Lung microvascular endothelial cell (primary cell): ENCODE results near the gene TTC36. TPM values are rescaled to one million over a fixed set of nuclear protein-coding genes. Genes with fewer than 3 reads are reported as not detected.
"Not testable (repeated sequence)": the region's sequence is repeated elsewhere in the genome, so short reads cannot be mapped to it uniquely, and the experiment has no call there.

ENCODE experiments used
- DNase-seq, 2 donors: peaks; one replicate each; pipeline versions ENCODE4 v3.0.0 to v3.0.0-alpha.2; 2010; ENCODE audit warnings: low read depth in 2 of 2
- total RNA-seq: library from RNA; depleted of rRNA; stranded (reverse); fragments of >200 nt; gene quantifications from 2 replicates; pipeline ENCODE4 v1.2.1, GENCODE V29; 2014

The TTC36 gene
- total RNA-seq, 1 donor from 2014 or later: 1.6 TPM

GRCh38 chr11:118532091-118532490 lies 4.8 kb downstream of the TTC36 start:
- no peak for DNase-seq

DNA sequence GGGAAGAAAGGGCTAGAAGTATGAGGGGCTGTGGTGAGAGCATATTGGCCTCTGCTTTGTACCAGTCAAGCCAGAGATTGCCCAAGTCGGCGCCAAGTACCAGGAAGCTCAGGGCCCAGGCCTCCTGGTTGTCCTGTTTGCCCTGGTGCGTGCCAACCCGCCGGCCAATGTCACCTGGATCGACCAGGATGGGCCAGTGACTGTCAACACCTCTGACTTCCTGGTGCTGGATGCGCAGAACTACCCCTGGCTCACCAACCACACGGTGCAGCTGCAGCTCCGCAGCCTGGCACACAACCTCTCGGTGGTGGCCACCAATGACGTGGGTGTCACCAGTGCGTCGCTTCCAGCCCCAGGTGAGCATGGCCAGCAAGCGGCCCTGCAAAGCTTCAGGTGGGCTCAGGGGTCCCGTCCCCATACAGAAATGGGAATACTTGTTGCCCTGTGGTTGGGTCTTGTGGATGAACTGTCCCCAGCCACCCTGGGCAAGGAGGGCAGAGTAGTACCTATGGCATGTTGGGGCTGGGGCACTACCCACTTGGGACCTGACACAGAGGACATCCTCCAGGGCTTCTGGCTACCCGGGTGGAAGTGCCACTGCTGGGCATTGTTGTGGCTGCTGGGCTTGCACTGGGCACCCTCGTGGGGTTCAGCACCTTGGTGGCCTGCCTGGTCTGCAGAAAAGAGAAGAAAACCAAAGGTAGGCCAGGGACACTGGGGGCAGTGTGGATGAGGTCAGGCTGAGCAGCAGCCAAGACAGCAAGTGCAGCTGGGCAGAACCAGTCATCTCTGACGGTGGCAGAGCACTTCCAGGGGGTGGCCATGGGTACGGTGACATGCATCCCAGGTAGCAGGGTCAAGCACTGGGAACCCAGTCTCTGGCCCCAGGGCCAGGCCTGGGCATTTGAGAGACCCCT lies 5.8 kb downstream of the TTC36 start:
- DNase-seq: no peak

DNA sequence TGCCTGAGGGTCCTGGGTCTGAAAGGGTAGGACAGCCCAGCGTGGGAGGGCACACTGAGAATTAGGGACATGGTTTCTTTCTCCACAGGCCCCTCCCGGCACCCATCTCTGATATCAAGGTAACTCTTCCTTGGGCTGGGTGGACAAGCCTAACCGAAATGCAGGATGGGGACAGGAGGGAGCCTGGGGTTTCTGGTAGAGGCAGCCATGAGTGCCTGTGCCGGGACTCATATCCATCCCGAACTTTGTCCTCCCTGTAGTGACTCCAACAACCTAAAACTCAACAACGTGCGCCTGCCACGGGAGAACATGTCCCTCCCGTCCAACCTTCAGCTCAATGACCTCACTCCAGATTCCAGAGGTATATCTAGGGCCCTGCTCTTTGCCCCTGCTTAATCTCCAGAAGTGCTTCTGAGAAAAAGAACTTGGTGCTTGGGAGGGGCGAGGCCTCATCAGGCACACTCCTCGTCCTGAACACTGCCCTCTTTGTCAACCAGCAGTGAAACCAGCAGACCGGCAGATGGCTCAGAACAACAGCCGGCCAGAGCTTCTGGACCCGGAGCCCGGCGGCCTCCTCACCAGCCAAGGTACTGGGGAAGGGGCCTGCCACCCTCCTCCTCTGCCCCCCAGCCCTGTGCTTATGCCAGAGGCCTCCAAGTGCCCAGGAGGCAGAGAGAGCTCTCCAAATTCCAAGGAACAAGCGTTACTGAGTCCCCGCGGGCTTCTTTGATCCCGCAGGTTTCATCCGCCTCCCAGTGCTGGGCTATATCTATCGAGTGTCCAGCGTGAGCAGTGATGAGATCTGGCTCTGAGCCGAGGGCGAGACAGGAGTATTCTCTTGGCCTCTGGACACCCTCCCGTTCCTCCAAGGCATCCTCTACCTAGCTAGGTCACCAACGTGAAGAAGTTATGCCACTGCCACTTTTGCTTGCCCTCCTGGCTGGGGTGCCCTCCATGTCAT lies 6.8 kb downstream of the TTC36 start:
- DNase-seq: no peak

- DNase-seq: no peak
Observed at GRCh38 chr11:118535261-118535660, 8.0 kb downstream of the TTC36 start.

- no peak for DNase-seq
Observed at GRCh38 chr11:118536726-118537125, 9.5 kb downstream of the TTC36 start.

DNA sequence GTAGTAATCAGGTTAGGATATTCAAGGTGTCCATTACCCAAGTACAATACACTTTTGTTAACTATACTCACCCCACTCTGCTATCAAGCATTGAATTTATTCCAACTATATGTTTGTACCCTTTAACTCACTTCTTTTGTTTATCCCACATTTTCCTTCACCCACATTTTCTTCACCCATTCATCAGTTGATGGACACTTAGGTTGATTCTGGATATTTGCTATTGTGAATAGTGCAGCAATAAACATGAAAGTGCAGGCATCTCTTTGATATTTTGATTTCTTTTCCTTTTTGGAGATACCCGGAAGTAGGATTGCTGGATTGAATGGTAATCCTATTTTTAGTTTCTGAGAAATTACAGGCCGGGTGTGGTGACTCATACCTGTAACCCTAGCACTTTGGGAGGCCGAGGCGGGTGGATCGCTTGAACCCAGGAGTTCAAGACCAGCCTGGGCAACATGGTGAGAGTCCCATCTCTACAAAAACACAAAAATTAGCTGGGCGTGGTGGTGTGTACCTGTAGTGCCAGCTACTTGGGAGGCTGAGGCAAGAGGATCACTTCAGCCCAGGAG lies 10.2 kb downstream of the TTC36 start:
- peak; percentile 17 to 26 for DNase-seq

- DNase-seq: no peak
Observed at GRCh38 chr11:118544010-118544646, 16.9 kb downstream of the TTC36 start.

- DNase-seq: no peak
Observed at GRCh38 chr11:118544647-118545010, 17.4 kb downstream of the TTC36 start.

- DNase-seq: no peak
Observed at GRCh38 chr11:118545533-118545932, 18.3 kb downstream of the TTC36 start.

- DNase-seq: no peak
Observed at GRCh38 chr11:118547132-118547531, 19.9 kb downstream of the TTC36 start.

DNA sequence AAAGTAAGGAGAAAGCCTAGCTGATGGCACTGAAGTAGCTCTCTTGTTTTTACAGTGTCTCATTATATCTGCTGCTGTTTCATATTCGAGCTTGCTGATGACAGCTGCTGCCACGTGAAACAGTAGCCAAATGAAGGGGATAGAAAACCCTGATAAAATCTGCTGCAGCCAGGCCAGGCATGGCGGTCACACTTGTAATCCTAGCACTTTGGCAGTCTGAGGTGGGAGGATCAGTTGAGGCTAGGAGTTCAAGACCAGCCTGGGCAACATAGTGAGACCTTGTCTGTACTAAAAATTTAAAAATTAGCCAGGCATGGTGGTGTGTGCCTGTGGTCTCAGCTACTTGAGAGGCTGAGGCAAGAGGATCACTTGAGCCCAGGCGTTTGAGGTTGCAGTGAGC lies 25.1 kb downstream of the TTC36 start:
- DNase-seq: no peak

DNA sequence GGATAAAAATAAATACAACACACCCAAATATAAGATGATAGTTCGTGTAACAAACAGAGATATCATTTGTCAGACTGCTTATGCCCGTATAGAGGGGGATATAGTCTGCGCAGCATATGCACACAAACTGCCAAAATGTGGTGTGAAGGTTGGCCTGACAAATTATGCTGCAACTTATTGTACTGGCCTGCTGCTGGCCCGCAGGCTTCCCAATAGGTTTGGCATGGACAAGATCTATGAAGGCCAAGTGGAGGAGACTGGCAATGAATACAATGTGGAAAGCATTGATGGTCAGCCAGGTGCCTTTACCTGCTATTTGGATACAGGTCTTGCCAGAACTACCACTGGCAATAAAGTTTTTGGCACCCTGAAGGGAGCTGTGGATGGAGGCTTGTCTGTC lies 33.5 kb downstream of the TTC36 start:
- no peak for DNase-seq

- no peak for DNase-seq
Observed at GRCh38 chr11:118565051-118565450, 37.8 kb downstream of the TTC36 start.

DNA sequence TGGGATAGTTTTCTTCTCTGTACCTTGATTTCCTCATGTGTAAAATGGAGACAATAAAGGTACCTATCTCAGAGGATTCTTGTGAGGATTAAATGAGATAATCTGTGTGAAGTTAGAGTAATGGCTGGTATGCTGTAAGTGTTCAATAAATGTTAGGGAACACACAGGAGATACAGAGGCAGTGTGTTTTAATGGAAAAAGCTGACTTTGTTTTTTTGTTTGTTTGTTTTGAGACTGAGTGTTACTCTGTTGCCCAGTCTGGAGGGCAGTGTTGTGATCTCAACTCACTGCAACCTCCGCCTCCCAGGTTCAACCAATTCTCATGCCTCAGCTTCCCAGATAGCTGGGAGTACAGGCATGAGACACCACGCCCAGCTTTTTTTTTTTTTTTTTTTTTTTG lies 42.4 kb downstream of the TTC36 start:
- no peak for DNase-seq

- no peak for DNase-seq
Observed at GRCh38 chr11:118570787-118571186, 43.5 kb downstream of the TTC36 start.

GRCh38 chr11:118571701-118572060 lies 44.4 kb downstream of the TTC36 start:
- DNase-seq: peak; percentile 17 to 18

- DNase-seq: peak; percentile 72 to 76
Observed at GRCh38 chr11:118572061-118572980, 45.0 kb downstream of the TTC36 start, which contains the start of gene ARCN1. Gene ARCN1 (plus strand): TSS chr11:118572409. CDS start chr11:118572548, 139 bp downstream.

DNA sequence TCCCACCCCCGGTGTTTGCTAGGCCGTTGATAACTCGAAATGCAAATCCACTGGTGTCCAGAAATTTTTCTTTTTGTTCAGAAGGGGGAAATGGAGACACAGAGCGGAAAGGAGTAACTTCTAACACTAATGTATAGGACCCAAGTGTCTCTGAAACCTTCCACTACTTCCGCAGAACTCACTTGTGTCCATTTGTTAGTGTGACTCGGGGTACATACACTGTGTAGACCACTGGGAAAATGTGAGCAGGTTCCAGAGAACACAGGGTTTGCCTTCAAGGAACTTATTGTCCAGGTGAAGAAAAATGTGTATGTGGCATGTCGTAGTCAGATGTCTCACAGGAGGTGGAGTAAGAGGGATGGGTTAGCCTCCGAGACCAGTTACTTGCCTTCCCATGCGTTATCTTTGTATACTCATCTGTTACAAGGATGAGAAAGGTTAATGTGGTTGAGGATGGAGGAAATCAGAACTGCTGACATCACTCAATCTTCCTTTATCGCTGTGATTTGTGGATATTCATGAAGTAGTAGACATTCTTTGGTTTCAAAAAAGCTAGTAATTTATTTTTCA lies 45.8 kb downstream of the TTC36 start:
- DNase-seq: peak; percentile 18 to 69

DNA sequence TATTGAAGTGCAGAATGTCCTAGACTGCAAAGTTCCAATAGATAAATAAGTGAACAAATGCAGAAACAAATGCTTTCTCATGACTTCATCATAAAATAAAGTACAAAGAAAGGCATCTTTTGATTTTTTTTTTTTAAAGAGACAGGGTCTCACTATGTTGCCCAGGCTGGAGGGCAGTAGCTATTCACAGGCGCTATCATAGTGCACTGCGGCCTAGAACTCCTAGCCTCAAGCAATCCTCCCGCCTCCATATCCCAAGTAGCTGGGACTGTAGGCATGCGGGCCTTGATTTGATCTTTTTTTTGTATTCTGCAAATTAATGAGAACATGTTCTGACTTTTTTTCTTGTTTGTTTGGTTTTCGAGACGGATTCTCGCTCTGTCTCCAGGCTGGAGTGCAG lies 47.4 kb downstream of the TTC36 start:
- no peak for DNase-seq

DNA sequence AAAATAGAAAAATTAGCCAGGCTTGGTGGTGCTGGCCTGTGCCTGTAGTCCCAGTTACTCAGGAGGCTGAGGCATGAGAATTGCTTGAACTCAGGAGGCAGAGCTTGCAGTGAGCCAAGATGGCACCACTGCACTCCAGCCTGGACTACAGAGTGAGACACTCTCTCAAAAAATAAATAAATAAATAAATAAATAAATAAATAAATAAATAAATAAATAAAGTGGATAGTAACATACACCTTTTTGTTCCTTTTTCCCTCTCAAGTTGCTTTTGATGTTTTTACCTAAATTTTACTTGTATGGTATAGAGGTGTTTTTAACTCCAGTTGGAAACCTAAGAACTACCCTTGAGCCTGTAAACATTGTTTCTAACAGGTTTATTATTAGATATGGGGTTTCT lies 50.7 kb downstream of the TTC36 start:
- not testable (repeated sequence) for DNase-seq
